Subcutaneous abdominal adipose tissue (tissue), 5 donors: ENCODE measurements around the gene PLPP3.

Source experiments
- H3K27ac ChIP-seq: one replicate; pipeline ENCODE4 v1.7.0; 2013; ENCODE audit warnings: low read depth, mild to moderate bottlenecking, inconsistent platforms, low read length, moderate library complexity
- H3K27me3 ChIP-seq, 5 donors: one replicate each; pipeline ENCODE4 v1.7.0; 2013; ENCODE audit warnings: low read length in 5 of 5, inconsistent platforms in 1 of 5; ENCODE audit not compliant: control insufficient read depth in 5 of 5, insufficient read depth in 4 of 5
- H3K36me3 ChIP-seq, 5 donors: one replicate each; pipeline ENCODE4 v1.7.0; 2013; ENCODE audit warnings: low read length in 5 of 5; ENCODE audit not compliant: control insufficient read depth in 5 of 5, insufficient read depth in 5 of 5
- H3K4me1 ChIP-seq, 5 donors: one replicate each; pipeline ENCODE4 v1.7.0; 2013; ENCODE audit warnings: low read length in 5 of 5, mild to moderate bottlenecking in 3 of 5, moderate library complexity in 1 of 5; ENCODE audit not compliant: control insufficient read depth in 5 of 5, insufficient read depth in 5 of 5
- H3K4me3 ChIP-seq, 5 donors: one replicate each; pipeline ENCODE4 v1.7.0; 2013; ENCODE audit warnings: low read length in 5 of 5, low read depth in 1 of 5
- H3K9ac ChIP-seq, 5 donors: one replicate each; pipeline ENCODE4 v1.7.0; 2013; ENCODE audit warnings: low read length in 5 of 5, mild to moderate bottlenecking in 4 of 5, moderate library complexity in 3 of 5
- H3K9me3 ChIP-seq, 5 donors: one replicate each; pipeline ENCODE4 v1.7.0; 2013; ENCODE audit warnings: low read length in 5 of 5; ENCODE audit not compliant: control insufficient read depth in 5 of 5
- donor health status: healthy.
- donor health status: healthy.
- donor health status: healthy.
- donor health status: healthy.
- donor health status: healthy.

Gene PLPP3

DNA sequence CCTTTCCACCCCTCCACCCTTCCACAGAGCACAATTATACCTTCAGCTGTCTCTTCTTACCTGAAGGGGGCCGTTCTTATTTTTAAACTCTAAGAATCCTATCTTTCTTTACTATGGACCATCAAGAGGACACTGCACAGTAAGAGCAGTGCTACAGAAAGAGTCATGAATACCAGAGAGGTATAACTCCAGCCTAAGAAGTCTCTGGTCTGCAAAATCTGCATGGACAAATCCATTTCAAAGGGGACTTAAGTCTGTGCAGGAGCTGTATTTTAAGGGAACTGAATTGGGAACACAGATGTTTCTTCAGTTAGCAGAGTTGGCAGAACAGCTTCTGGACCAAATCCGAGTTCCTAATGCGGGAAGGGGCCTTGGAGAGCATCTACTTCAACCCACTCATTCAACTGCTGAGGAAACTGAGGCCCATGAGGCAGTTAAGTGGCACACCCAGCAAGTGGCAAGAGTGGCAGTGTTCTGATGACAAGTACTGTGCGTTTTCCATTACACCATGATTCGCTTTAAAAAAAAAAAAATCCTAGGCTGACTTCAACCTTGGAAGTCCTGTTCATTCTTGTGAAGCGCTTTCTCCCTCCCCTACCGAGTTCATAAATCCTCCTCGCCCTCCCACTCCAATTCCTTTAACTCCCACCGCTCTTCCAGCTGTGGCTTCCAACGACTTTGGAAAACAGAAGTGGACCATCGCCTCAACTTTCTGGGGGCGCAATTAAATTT, 1.8 kb downstream of the PLPP3 start:
- Histone ChIP-seq H3K9ac (peak overlapping the region; percentile 84 to 92 (median 89)), H3K9me3 (no peaks in the 10 kb centered on the region), H3K27ac (peak overlapping the region; percentile 96), H3K4me3 (peak overlapping the region; percentile 87 to 100 (median 97)), H3K36me3 (no peaks in the 10 kb centered on the region), H3K4me1 (peaks cover 8 to 67% (median 58%) of the 10 kb centered on the region in 5 donors), H3K27me3 (no peaks in the 10 kb centered on the region)

DNA sequence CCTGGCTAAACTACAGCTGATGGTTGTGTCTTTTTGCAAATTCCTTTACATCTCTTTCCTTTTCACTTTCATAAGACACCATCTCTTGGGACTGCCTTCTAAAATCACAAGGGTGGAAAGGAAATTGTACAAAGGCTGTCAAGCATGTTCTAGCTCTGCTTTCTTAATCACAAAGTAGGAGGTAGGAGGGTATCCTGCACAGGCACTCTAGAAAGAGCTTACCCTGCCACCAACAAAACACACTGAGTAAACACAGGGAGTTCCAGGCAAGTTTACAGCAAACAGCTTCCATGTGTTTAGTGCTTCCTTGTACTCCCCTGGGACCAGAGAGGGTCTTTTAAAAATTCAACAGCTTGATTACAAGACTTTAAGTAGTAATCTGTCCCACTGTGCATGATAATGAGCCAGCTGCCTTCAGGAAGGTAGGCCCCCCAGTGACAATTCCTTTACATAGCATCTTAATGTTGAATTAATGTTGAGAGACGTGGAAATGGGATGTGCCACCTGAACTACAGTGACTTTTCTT, 2.4 kb downstream of the PLPP3 start:
- peak overlapping the region; percentile 57 to 92 (median 88) for H3K9ac ChIP-seq
- H3K4me1 ChIP-seq = peaks cover 10 to 73% (median 63%) of the 10 kb centered on the region in 5 donors
- H3K4me3 ChIP-seq = peak overlapping the region; percentile 87 to 100 (median 97)
- no peaks in the 10 kb centered on the region for H3K27me3 ChIP-seq
- H3K27ac ChIP-seq = peak overlapping the region; percentile 96
- no peaks in the 10 kb centered on the region for H3K9me3 ChIP-seq
- H3K36me3 ChIP-seq = no peaks in the 10 kb centered on the region

DNA sequence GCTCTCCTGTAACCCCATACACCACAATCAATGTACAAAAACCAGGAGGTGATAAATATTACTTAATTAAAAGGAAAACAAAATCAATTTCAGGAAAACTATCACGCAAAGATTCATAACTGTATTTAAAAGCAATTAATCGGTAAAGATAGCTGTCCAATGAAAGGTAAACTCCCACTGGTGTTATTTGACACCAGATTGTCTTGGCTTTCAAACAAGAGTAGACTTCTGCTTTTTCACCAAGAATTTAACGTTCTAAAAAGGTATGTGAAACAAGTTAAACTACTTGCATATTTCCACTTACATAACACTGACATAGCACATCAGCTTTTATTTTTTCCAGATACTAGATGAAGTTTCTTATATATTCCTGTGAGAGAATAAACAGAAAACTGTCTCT, 3.5 kb downstream of the PLPP3 start:
- Histone ChIP-seq H3K9ac (peak overlapping the region; percentile 8 to 53 (median 14)), H3K4me3 (peak overlapping the region; percentile 63 to 100 (median 97)), H3K27ac (peak overlapping the region; percentile 6), H3K36me3 (no peaks in the 10 kb centered on the region), H3K27me3 (no peaks in the 10 kb centered on the region), H3K4me1 (peaks cover 10 to 80% (median 69%) of the 10 kb centered on the region in 5 donors), H3K9me3 (no peaks in the 10 kb centered on the region)

DNA sequence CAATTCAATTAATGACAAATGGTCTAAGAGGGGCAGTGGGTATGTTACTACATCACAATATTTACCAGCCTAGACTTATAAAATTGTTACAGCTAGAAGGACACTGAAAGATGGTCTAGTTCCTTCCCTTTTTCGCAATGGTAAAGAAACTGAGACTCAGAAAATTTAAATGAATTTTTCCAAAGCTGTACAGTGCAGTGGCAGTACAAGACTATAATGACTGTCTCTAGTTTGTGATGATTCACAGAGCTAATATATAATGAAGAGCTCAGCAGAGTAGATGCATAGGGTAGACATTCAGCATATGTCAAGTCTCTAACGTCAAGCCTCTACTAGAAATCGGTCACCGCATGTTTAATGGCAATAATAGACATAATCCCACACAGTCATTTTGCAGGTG, 4.6 kb downstream of the PLPP3 start:
- no peaks in the 10 kb centered on the region for H3K27me3 ChIP-seq
- peaks cover 10 to 80% (median 68%) of the 10 kb centered on the region in 5 donors for H3K4me1 ChIP-seq
- peak overlapping the region; percentile 63 to 100 (median 97) for H3K4me3 ChIP-seq
- peak overlapping the region; percentile 6 for H3K27ac ChIP-seq
- no peaks in the 10 kb centered on the region for H3K36me3 ChIP-seq
- peak overlapping the region in 2 of 5 donors; percentile 56 to 59 for H3K9ac ChIP-seq
- H3K9me3 ChIP-seq = no peaks in the 10 kb centered on the region

DNA sequence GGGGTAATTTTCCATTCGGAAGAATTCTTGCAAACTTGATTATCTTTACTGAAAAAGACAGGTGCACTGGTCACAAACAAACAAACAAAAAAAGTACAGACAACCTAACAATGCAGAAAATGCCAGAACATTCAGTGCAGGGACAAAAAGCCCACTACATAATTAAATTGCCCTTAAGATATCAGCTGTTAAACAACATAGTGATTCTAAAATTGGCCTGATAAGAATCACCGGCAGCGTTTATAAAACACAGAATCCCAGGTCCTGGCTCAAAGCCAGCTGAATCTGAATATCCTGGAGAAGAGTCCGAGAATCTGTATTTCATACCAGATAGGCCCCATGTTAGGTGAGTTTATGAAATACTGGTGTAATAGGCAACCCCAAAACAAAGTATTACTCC, 6.1 kb downstream of the PLPP3 start:
- no peaks in the 10 kb centered on the region for H3K36me3 ChIP-seq
- H3K27ac ChIP-seq = peak overlapping the region; percentile 51
- H3K4me1 ChIP-seq = peaks cover 10 to 81% (median 73%) of the 10 kb centered on the region in 5 donors
- no peaks in the 10 kb centered on the region for H3K9me3 ChIP-seq
- H3K4me3 ChIP-seq = peak overlapping the region in 4 of 5 donors; percentile 1 to 97 (median 38)
- H3K27me3 ChIP-seq = no peaks in the 10 kb centered on the region
- no peak overlapping the region for H3K9ac ChIP-seq

DNA sequence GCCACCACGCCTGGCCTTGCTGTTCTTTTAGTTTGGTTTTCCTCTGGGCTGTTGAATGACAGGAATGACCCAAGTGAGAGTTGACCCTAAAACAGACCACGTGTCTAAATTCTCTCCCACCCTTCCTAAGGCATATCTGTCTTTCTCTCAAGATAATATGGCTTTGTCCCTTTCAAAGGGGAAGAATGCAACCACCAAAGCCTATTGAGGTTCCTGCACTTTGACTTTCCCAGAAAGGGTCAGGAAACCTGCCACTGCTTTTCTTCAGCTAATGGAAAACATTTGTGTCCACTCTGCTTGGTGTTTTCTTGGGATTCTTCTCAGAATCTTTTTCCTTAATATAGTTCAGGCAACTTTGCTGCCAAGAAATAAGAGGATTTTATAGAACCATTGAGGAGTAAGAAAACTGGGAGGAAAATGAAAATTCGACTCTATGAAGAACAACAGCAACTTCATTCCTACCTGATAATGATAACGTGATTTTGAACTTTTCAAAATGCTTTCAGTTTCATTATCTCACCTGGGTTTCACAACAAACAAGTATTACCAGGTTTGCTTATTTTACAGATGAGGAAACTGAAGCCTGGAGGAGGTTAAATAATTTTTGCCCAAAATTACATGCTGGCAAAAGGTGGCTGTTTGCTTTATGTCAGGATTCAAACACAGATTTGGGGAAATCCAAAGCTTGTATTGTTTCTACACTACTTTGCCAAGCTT, 6.9 kb downstream of the PLPP3 start:
- Histone ChIP-seq H3K4me3 (peak overlapping the region in 1 of 5 donors; percentile 97), H3K27me3 (no peaks in the 10 kb centered on the region), H3K4me1 (peaks cover 10 to 73% (median 67%) of the 10 kb centered on the region in 5 donors), H3K27ac (peak overlapping the region; percentile 51), H3K9me3 (no peaks in the 10 kb centered on the region), H3K36me3 (no peaks in the 10 kb centered on the region), H3K9ac (no peak overlapping the region)

DNA sequence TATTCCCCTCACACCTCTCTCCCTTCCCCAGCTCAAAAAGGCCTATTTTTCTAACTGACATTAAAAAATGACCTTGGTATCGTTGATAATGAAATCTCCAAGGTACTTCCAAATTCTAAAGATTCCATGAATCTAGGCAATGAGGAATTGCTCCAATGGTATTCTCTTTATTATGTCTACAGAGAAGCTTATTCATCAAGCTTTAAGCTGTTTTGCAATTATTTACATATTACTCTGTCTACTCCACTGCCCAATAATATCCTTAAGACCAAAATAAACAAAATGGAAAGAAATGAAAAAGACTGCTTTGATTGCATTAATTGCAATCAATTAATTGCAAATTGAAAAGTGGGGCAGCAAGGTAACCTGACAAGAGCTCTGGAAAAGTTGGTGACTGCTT, 7.9 kb downstream of the PLPP3 start:
- Histone ChIP-seq H3K27me3 (no peaks in the 10 kb centered on the region), H3K9me3 (no peaks in the 10 kb centered on the region), H3K36me3 (no peaks in the 10 kb centered on the region), H3K4me3 (no peak overlapping the region), H3K9ac (no peak overlapping the region), H3K4me1 (peaks cover 8 to 63% (median 61%) of the 10 kb centered on the region in 5 donors), H3K27ac (no peak overlapping the region)

DNA sequence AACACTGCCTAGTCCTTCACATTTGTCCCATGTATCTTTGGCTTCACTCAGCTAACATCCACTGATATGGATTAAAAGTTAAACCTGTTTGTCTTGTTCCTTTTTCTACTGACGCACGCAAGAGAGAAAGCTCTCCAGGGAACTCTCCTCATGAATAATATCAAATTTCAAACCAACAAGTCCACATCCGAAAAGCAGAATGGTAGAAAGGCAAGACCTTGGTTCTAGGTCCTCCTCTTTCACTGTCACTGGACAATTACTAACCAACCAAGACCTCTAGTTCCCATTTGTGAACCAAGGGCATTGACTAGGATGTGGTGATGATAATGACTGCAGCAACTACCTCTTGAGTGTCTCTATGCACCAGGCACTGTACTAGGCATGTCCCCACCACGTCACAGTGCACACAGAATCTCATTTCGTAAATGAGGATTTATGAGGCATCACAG, 8.4 kb downstream of the PLPP3 start:
- Histone ChIP-seq H3K9ac (no peak overlapping the region), H3K9me3 (no peaks in the 10 kb centered on the region), H3K4me1 (peaks cover 9 to 63% (median 60%) of the 10 kb centered on the region in 5 donors), H3K36me3 (no peaks in the 10 kb centered on the region), H3K4me3 (no peak overlapping the region), H3K27ac (no peak overlapping the region), H3K27me3 (no peaks in the 10 kb centered on the region)

DNA sequence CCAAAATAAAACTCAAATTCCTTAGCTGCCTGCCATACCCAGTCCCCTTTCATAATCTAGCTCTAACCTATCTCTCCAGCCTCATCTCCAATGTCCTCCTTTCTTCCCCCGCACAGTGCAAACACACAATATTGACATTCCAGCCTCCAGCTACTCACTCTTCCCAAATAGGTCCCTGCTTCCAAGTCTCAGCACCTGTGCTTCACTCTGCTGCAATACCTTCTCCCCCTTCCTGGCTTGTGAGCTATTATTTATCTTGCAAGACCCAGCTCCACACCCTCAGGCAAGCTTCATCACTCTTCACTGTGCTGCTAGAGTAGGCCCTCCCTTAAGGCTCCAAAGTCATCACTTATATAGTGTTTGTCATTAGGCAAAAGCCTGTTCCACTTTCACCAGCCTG, 9.7 kb downstream of the PLPP3 start:
- no peak overlapping the region for H3K27ac ChIP-seq
- H3K36me3 ChIP-seq = no peaks in the 10 kb centered on the region
- H3K9ac ChIP-seq = no peak overlapping the region
- H3K9me3 ChIP-seq = no peaks in the 10 kb centered on the region
- peaks cover 7 to 62% (median 57%) of the 10 kb centered on the region in 5 donors for H3K4me1 ChIP-seq
- no peaks in the 10 kb centered on the region for H3K27me3 ChIP-seq
- H3K4me3 ChIP-seq = no peak overlapping the region

DNA sequence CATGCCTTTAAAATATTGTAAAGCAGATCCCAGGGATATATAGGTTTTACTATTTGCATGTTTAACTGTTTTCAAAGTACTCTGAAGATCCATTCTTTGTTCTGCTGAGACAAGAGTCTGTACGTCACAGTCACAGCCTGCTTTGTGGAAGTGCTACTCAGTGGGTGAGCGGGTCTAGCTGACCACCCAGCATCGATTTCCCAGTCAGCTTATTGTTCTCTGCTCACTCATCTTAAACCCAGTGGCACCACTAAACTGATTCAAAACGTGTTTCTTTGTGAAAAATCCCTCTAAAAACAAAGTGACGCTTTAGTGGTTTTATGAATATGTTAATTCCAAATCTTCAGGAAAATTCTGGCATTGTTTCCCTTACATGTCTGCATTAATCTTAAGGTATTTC, 12.4 kb downstream of the PLPP3 start:
- H3K9me3 ChIP-seq = no peaks in the 10 kb centered on the region
- no peak overlapping the region for H3K9ac ChIP-seq
- H3K27ac ChIP-seq = no peak overlapping the region
- H3K4me1 ChIP-seq = peaks cover 7 to 59% (median 54%) of the 10 kb centered on the region in 5 donors
- no peaks in the 10 kb centered on the region for H3K36me3 ChIP-seq
- H3K4me3 ChIP-seq = no peak overlapping the region
- H3K27me3 ChIP-seq = no peaks in the 10 kb centered on the region
